Liver (tissue), 9 donors: ENCODE results near the gene OPTC. TPM values are rescaled to one million over a fixed set of nuclear protein-coding genes. Genes with fewer than 3 reads are reported as not detected.

Source experiments
- DNase-seq: peaks from one replicate; pipeline ENCODE4 v3.0.0-alpha.2; 2017; ENCODE audit warnings: low spot score
- H3K27ac ChIP-seq, 2 donors: one replicate each; pipeline ENCODE4 v1.7.0; 2013; ENCODE audit warnings: inconsistent platforms in 2 of 2, low read length in 2 of 2, control low read depth in 1 of 2, low read depth in 1 of 2, mild to moderate bottlenecking in 1 of 2
- H3K27me3 ChIP-seq, 4 donors: one replicate each; pipeline versions ENCODE4 v1.6.1 to v1.7.0; 2013; ENCODE audit warnings: low read length in 3 of 4, inconsistent platforms in 1 of 4, mild to moderate bottlenecking in 1 of 4, moderate library complexity in 1 of 4; ENCODE audit not compliant: control insufficient read depth in 4 of 4, insufficient read depth in 4 of 4
- H3K36me3 ChIP-seq, 4 donors: one replicate each; pipeline versions ENCODE4 v1.6.1 to v1.7.0; 2013; ENCODE audit warnings: low read length in 3 of 4, mild to moderate bottlenecking in 3 of 4, low read depth in 1 of 4, moderate library complexity in 1 of 4; ENCODE audit not compliant: control insufficient read depth in 4 of 4, insufficient read depth in 3 of 4
- H3K4me1 ChIP-seq, 4 donors: one replicate each; pipeline versions ENCODE4 v1.6.1 to v1.7.0; 2013; ENCODE audit warnings: low read length in 3 of 4, mild to moderate bottlenecking in 3 of 4, moderate library complexity in 1 of 4; ENCODE audit not compliant: control insufficient read depth in 4 of 4, insufficient read depth in 4 of 4
- H3K4me3 ChIP-seq, 3 donors: one replicate each; pipeline versions ENCODE4 v1.6.1 to v1.7.0; 2013; ENCODE audit warnings: low read length in 3 of 3, control low read depth in 1 of 3, low read depth in 1 of 3, mild to moderate bottlenecking in 1 of 3
- H3K9ac ChIP-seq, 2 donors: one replicate each; pipeline ENCODE4 v1.7.0; 2013; ENCODE audit warnings: low read length in 2 of 2, mild to moderate bottlenecking in 2 of 2, moderate library complexity in 2 of 2, control low read depth in 1 of 2, low read depth in 1 of 2
- H3K9me3 ChIP-seq, 4 donors: one replicate each; pipeline versions ENCODE4 v1.6.1 to v1.7.0; 2013; ENCODE audit warnings: low read length in 3 of 4; ENCODE audit not compliant: control insufficient read depth in 4 of 4
- EGR1 ChIP-seq, 2 donors: IDR thresholded peaks; 2 replicates each; pipeline ENCODE4 v1.6.1; 2016 to 2018; ENCODE audit warnings: antibody characterized with exemption in 2 of 2, low read depth in 2 of 2
- FOXA1 ChIP-seq: IDR thresholded peaks from 2 replicates; pipeline ENCODE4 v1.6.1; 2016; ENCODE audit warnings: antibody characterized with exemption
- FOXA2 ChIP-seq: IDR thresholded peaks from 2 replicates; pipeline ENCODE4 v1.6.1; 2016; ENCODE audit warnings: antibody characterized with exemption
- GABPA ChIP-seq, 2 donors: IDR thresholded peaks in 1 of 2; conservative IDR thresholded peaks in 1 of 2; 2 replicates each; pipeline ENCODE4 v1.6.1; 2016; ENCODE audit warnings: antibody characterized with exemption in 2 of 2, mild to moderate bottlenecking in 1 of 2, moderate library complexity in 1 of 2
- HNF4A ChIP-seq, 2 donors: conservative IDR thresholded peaks; 2 replicates each; pipeline ENCODE4 v1.6.1; 2016; ENCODE audit warnings: antibody characterized with exemption in 2 of 2, mild to moderate bottlenecking in 2 of 2
- HNF4G ChIP-seq: IDR thresholded peaks from 2 replicates; pipeline ENCODE4 v1.6.1; 2016; ENCODE audit warnings: antibody characterized with exemption
- NR2F2 ChIP-seq: IDR thresholded peaks from 2 replicates; pipeline ENCODE4 v1.6.1; 2016; ENCODE audit warnings: antibody characterized with exemption
- RAD21 ChIP-seq, 2 donors: IDR thresholded peaks; 2 replicates each; pipeline ENCODE4 v1.6.1; 2016; ENCODE audit warnings: antibody characterized with exemption in 2 of 2, mild to moderate bottlenecking in 2 of 2
- RXRA ChIP-seq, 2 donors: IDR thresholded peaks; 2 replicates each; pipeline ENCODE4 v1.6.1; 2017 to 2018; ENCODE audit warnings: antibody characterized with exemption in 2 of 2, mild to moderate bottlenecking in 1 of 2
- SP1 ChIP-seq: IDR thresholded peaks from 2 replicates; pipeline ENCODE4 v1.6.1; 2018; ENCODE audit warnings: antibody characterized with exemption, mild to moderate bottlenecking
- YY1 ChIP-seq: IDR thresholded peaks from 2 replicates; pipeline ENCODE4 v1.6.1; 2016; ENCODE audit warnings: antibody characterized with exemption, mild to moderate bottlenecking
- WGBS: extraction: QIAGEN DNeasy Blood & Tissue Kit; methylation state at CpG from one replicate; pipeline ENCODE4 v1.1.7; 2013; 5-methylcytosine and 5-hydroxymethylcytosine counted together
- polyA plus RNA-seq, 2 donors: library from polyadenylated mRNA; stranded (reverse) in 1 of 2; unstranded in 1 of 2; fragments of 200-250 nt in 1 of 2; fragments of >200 nt in 1 of 2; fragmentation: Nextera tagmentation in 1 of 2; extraction: Ambion mirVana in 1 of 2; gene quantifications; one replicate each; pipeline versions ENCODE4 v1.2.1 to v1.2.3, GENCODE V29; 2013 to 2015
- total RNA-seq, 2 donors: library from RNA; depleted of rRNA; stranded (reverse); fragments of >200 nt; gene quantifications; one replicate each; pipeline ENCODE4 v1.2.3, GENCODE V29; 2014
- TF ChIP-seq, protein P1 (sequence below): IDR thresholded peaks from 2 replicates; pipeline ENCODE4 v1.6.1; 2016; ENCODE audit warnings: antibody characterized with exemption
- TF ChIP-seq, protein P2 (sequence below): IDR thresholded peaks from 2 replicates; pipeline ENCODE4 v1.6.1; 2016; ENCODE audit warnings: antibody characterized with exemption, mild to moderate bottlenecking
- TF ChIP-seq, protein P3 (sequence below): IDR thresholded peaks from 2 replicates; pipeline ENCODE4 v1.6.1; 2016; ENCODE audit warnings: antibody characterized with exemption
- TF ChIP-seq, protein P4 (sequence below): fragments of 150-350 bp; IDR thresholded peaks from 2 replicates; pipeline ENCODE4 v1.5.1; 2017; ENCODE audit warnings: improper control_type of control experiment, low read depth, low read length; ENCODE audit not compliant: missing input control
- donor health status: healthy.
- donor health status: healthy.
- donor health status: healthy.
- donor health status: healthy.
- donor health status: healthy.

Gene OPTC
- total and polyA plus RNA-seq, 4 donors = not detected

DNA sequence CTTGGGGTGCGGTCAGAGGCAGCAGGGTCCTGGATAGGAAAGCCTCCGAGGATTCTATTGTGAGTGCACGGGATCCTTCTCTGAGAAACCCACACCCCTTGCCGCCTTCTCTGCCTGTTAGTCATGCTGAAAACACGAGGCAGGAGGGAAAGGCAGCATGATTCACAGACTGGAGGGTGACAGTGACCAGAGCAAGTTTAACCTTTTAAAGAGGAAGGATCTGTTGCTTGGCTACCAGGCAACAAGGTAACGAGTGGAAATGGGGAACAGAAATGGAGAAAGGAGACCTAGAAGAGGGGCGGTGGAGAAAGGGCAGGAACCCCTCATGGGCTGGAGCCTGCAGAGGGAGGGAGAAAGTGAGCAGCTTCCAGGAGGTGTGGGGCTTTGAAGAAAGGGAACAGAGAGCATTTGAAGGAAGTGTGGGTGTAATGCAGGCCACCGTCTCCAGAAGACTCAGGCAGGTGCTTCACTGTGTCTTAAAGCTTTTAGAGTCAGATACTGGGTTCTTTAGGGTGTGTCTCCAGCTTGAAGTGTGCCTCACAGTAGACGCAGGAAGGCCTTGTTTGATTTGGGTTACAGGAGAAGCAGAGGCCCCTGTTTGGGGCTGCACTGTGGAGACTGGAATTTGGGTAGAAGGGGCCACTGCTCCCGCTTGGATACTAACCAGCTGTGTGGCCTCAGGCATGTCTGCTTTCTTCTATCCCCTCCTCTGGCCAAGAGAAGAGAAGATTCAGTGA, 19.1 kb downstream of the OPTC start:
- no peak for DNase-seq
- Histone ChIP-seq H3K36me3 (no peaks in the 10 kb centered on the region), H3K9me3 (no peaks in the 10 kb centered on the region), H3K4me3 (no peak overlapping the region), H3K27ac (no peak overlapping the region), H3K4me1 (peaks cover 0 to 3% (median 0%) of the 10 kb centered on the region in 4 donors), H3K9ac (no peak overlapping the region), H3K27me3 (no peaks in the 10 kb centered on the region)
- TF ChIP-seq, protein P1, sequence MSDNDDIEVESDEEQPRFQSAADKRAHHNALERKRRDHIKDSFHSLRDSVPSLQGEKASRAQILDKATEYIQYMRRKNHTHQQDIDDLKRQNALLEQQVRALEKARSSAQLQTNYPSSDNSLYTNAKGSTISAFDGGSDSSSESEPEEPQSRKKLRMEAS = no peak
- TF ChIP-seq GABPA (IDR thresholded peaks at IDR 0.05 in 1 of 2, conservative IDR thresholded peaks at IDR 0.05 in 1 of 2) = no peak
- TF ChIP-seq, protein P2, sequence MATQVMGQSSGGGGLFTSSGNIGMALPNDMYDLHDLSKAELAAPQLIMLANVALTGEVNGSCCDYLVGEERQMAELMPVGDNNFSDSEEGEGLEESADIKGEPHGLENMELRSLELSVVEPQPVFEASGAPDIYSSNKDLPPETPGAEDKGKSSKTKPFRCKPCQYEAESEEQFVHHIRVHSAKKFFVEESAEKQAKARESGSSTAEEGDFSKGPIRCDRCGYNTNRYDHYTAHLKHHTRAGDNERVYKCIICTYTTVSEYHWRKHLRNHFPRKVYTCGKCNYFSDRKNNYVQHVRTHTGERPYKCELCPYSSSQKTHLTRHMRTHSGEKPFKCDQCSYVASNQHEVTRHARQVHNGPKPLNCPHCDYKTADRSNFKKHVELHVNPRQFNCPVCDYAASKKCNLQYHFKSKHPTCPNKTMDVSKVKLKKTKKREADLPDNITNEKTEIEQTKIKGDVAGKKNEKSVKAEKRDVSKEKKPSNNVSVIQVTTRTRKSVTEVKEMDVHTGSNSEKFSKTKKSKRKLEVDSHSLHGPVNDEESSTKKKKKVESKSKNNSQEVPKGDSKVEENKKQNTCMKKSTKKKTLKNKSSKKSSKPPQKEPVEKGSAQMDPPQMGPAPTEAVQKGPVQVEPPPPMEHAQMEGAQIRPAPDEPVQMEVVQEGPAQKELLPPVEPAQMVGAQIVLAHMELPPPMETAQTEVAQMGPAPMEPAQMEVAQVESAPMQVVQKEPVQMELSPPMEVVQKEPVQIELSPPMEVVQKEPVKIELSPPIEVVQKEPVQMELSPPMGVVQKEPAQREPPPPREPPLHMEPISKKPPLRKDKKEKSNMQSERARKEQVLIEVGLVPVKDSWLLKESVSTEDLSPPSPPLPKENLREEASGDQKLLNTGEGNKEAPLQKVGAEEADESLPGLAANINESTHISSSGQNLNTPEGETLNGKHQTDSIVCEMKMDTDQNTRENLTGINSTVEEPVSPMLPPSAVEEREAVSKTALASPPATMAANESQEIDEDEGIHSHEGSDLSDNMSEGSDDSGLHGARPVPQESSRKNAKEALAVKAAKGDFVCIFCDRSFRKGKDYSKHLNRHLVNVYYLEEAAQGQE = no peak
- TF ChIP-seq RAD21 (IDR thresholded peaks at IDR 0.05) = no peak
- TF ChIP-seq EGR1 (IDR thresholded peaks at IDR 0.05; ENCODE audit: low read depth in 2 of 2) = no peak
- TF ChIP-seq FOXA1 = no peak
- TF ChIP-seq YY1 = no peak
- no peak for TF ChIP-seq HNF4A (conservative IDR thresholded peaks at IDR 0.05)
- TF ChIP-seq SP1 = no peak
- TF ChIP-seq RXRA (IDR thresholded peaks at IDR 0.05) = no peak
- WGBS = 73% methylated on average over 10 of the region's 10 CpGs

- Histone ChIP-seq H3K9me3 (no peaks in the 10 kb centered on the region), H3K36me3 (no peaks in the 10 kb centered on the region), H3K4me1 (peaks cover 0 to 2% (median 0%) of the 10 kb centered on the region in 4 donors), H3K4me3 (no peak overlapping the region), H3K27me3 (no peaks in the 10 kb centered on the region), H3K9ac (no peak overlapping the region), H3K27ac (no peak overlapping the region)
- TF ChIP-seq, protein P3, sequence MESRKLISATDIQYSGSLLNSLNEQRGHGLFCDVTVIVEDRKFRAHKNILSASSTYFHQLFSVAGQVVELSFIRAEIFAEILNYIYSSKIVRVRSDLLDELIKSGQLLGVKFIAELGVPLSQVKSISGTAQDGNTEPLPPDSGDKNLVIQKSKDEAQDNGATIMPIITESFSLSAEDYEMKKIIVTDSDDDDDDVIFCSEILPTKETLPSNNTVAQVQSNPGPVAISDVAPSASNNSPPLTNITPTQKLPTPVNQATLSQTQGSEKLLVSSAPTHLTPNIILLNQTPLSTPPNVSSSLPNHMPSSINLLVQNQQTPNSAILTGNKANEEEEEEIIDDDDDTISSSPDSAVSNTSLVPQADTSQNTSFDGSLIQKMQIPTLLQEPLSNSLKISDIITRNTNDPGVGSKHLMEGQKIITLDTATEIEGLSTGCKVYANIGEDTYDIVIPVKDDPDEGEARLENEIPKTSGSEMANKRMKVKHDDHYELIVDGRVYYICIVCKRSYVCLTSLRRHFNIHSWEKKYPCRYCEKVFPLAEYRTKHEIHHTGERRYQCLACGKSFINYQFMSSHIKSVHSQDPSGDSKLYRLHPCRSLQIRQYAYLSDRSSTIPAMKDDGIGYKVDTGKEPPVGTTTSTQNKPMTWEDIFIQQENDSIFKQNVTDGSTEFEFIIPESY = no peak
- TF ChIP-seq RAD21 (IDR thresholded peaks at IDR 0.05) = no peak
- no peak for DNase-seq
- 89% methylated on average over 9 of the region's 9 CpGs for WGBS
These were observed 19.7 kb downstream of the OPTC start for GRCh38 chr1:203513585-203514031.

GRCh38 chr1:203516184-203516583, 22.2 kb downstream of the OPTC start:
- no peak overlapping the region for H3K27ac ChIP-seq
- no peaks in the 10 kb centered on the region for H3K27me3 ChIP-seq
- WGBS = 95% methylated on average over 9 of the region's 9 CpGs
- H3K4me1 ChIP-seq = no peaks in the 10 kb centered on the region
- H3K9ac ChIP-seq = no peak overlapping the region
- DNase-seq = no peak
- no peak overlapping the region for H3K4me3 ChIP-seq
- no peaks in the 10 kb centered on the region for H3K9me3 ChIP-seq
- no peaks in the 10 kb centered on the region for H3K36me3 ChIP-seq
- TF ChIP-seq FOXA1 = no peak
- TF ChIP-seq HNF4G = no peak
- no peak for TF ChIP-seq RAD21 (IDR thresholded peaks at IDR 0.05)
- no peak for TF ChIP-seq NR2F2
- TF ChIP-seq, protein P3 = no peak
- no peak for TF ChIP-seq RXRA (IDR thresholded peaks at IDR 0.05)
- TF ChIP-seq YY1 = no peak
- TF ChIP-seq, protein P4, sequence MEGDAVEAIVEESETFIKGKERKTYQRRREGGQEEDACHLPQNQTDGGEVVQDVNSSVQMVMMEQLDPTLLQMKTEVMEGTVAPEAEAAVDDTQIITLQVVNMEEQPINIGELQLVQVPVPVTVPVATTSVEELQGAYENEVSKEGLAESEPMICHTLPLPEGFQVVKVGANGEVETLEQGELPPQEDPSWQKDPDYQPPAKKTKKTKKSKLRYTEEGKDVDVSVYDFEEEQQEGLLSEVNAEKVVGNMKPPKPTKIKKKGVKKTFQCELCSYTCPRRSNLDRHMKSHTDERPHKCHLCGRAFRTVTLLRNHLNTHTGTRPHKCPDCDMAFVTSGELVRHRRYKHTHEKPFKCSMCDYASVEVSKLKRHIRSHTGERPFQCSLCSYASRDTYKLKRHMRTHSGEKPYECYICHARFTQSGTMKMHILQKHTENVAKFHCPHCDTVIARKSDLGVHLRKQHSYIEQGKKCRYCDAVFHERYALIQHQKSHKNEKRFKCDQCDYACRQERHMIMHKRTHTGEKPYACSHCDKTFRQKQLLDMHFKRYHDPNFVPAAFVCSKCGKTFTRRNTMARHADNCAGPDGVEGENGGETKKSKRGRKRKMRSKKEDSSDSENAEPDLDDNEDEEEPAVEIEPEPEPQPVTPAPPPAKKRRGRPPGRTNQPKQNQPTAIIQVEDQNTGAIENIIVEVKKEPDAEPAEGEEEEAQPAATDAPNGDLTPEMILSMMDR = no peak
- no peak for TF ChIP-seq FOXA2
- TF ChIP-seq GABPA (IDR thresholded peaks at IDR 0.05 in 1 of 2, conservative IDR thresholded peaks at IDR 0.05 in 1 of 2) = no peak
